Liver (tissue), 9 donors: ENCODE results near the gene KIF26B. TPM values are rescaled to one million over a fixed set of nuclear protein-coding genes. Genes with fewer than 3 reads are reported as not detected.

Experiments used
- DNase-seq: peaks from one replicate; pipeline ENCODE4 v3.0.0-alpha.2; 2017; ENCODE audit warnings: low spot score
- H3K27ac ChIP-seq, 2 donors: one replicate each; pipeline ENCODE4 v1.7.0; 2013; ENCODE audit warnings: inconsistent platforms in 2 of 2, low read length in 2 of 2, control low read depth in 1 of 2, low read depth in 1 of 2, mild to moderate bottlenecking in 1 of 2
- H3K27me3 ChIP-seq, 4 donors: one replicate each; pipeline versions ENCODE4 v1.6.1 to v1.7.0; 2013; ENCODE audit warnings: low read length in 3 of 4, inconsistent platforms in 1 of 4, mild to moderate bottlenecking in 1 of 4, moderate library complexity in 1 of 4; ENCODE audit not compliant: control insufficient read depth in 4 of 4, insufficient read depth in 4 of 4
- H3K36me3 ChIP-seq, 4 donors: one replicate each; pipeline versions ENCODE4 v1.6.1 to v1.7.0; 2013; ENCODE audit warnings: low read length in 3 of 4, mild to moderate bottlenecking in 3 of 4, low read depth in 1 of 4, moderate library complexity in 1 of 4; ENCODE audit not compliant: control insufficient read depth in 4 of 4, insufficient read depth in 3 of 4
- H3K4me1 ChIP-seq, 4 donors: one replicate each; pipeline versions ENCODE4 v1.6.1 to v1.7.0; 2013; ENCODE audit warnings: low read length in 3 of 4, mild to moderate bottlenecking in 3 of 4, moderate library complexity in 1 of 4; ENCODE audit not compliant: control insufficient read depth in 4 of 4, insufficient read depth in 4 of 4
- H3K4me3 ChIP-seq, 3 donors: one replicate each; pipeline versions ENCODE4 v1.6.1 to v1.7.0; 2013; ENCODE audit warnings: low read length in 3 of 3, control low read depth in 1 of 3, low read depth in 1 of 3, mild to moderate bottlenecking in 1 of 3
- H3K9ac ChIP-seq, 2 donors: one replicate each; pipeline ENCODE4 v1.7.0; 2013; ENCODE audit warnings: low read length in 2 of 2, mild to moderate bottlenecking in 2 of 2, moderate library complexity in 2 of 2, control low read depth in 1 of 2, low read depth in 1 of 2
- H3K9me3 ChIP-seq, 4 donors: one replicate each; pipeline versions ENCODE4 v1.6.1 to v1.7.0; 2013; ENCODE audit warnings: low read length in 3 of 4; ENCODE audit not compliant: control insufficient read depth in 4 of 4
- ATF3 ChIP-seq: IDR thresholded peaks from 2 replicates; pipeline ENCODE4 v1.6.1; 2016; ENCODE audit warnings: antibody characterized with exemption
- CTCF ChIP-seq: fragments of 150-350 bp; IDR thresholded peaks from 2 replicates; pipeline ENCODE4 v1.5.1; 2017; ENCODE audit warnings: improper control_type of control experiment, low read depth, low read length; ENCODE audit not compliant: missing input control
- EGR1 ChIP-seq, 2 donors: IDR thresholded peaks; 2 replicates each; pipeline ENCODE4 v1.6.1; 2016 to 2018; ENCODE audit warnings: antibody characterized with exemption in 2 of 2, low read depth in 2 of 2
- FOXA1 ChIP-seq: IDR thresholded peaks from 2 replicates; pipeline ENCODE4 v1.6.1; 2016; ENCODE audit warnings: antibody characterized with exemption
- FOXA2 ChIP-seq: IDR thresholded peaks from 2 replicates; pipeline ENCODE4 v1.6.1; 2016; ENCODE audit warnings: antibody characterized with exemption
- GABPA ChIP-seq, 2 donors: IDR thresholded peaks in 1 of 2; conservative IDR thresholded peaks in 1 of 2; 2 replicates each; pipeline ENCODE4 v1.6.1; 2016; ENCODE audit warnings: antibody characterized with exemption in 2 of 2, mild to moderate bottlenecking in 1 of 2, moderate library complexity in 1 of 2
- HNF4A ChIP-seq, 2 donors: conservative IDR thresholded peaks; 2 replicates each; pipeline ENCODE4 v1.6.1; 2016; ENCODE audit warnings: antibody characterized with exemption in 2 of 2, mild to moderate bottlenecking in 2 of 2
- HNF4G ChIP-seq: IDR thresholded peaks from 2 replicates; pipeline ENCODE4 v1.6.1; 2016; ENCODE audit warnings: antibody characterized with exemption
- JUND ChIP-seq, 2 donors: IDR thresholded peaks; 2 replicates each; pipeline ENCODE4 v1.6.1; 2016; ENCODE audit warnings: antibody characterized with exemption in 2 of 2
- MAX ChIP-seq: IDR thresholded peaks from 2 replicates; pipeline ENCODE4 v1.6.1; 2016; ENCODE audit warnings: antibody characterized with exemption
- NR2F2 ChIP-seq: IDR thresholded peaks from 2 replicates; pipeline ENCODE4 v1.6.1; 2016; ENCODE audit warnings: antibody characterized with exemption
- RAD21 ChIP-seq, 2 donors: IDR thresholded peaks; 2 replicates each; pipeline ENCODE4 v1.6.1; 2016; ENCODE audit warnings: antibody characterized with exemption in 2 of 2, mild to moderate bottlenecking in 2 of 2
- REST ChIP-seq: IDR thresholded peaks from 2 replicates; pipeline ENCODE4 v1.6.1; 2016; ENCODE audit warnings: antibody characterized with exemption, mild to moderate bottlenecking
- RXRA ChIP-seq, 2 donors: IDR thresholded peaks; 2 replicates each; pipeline ENCODE4 v1.6.1; 2017 to 2018; ENCODE audit warnings: antibody characterized with exemption in 2 of 2, mild to moderate bottlenecking in 1 of 2
- SP1 ChIP-seq: IDR thresholded peaks from 2 replicates; pipeline ENCODE4 v1.6.1; 2018; ENCODE audit warnings: antibody characterized with exemption, mild to moderate bottlenecking
- TAF1 ChIP-seq: conservative IDR thresholded peaks from 2 replicates; pipeline ENCODE4 v1.6.1; 2016; ENCODE audit warnings: antibody characterized with exemption, mild to moderate bottlenecking
- ZBTB33 ChIP-seq: IDR thresholded peaks from 2 replicates; pipeline ENCODE4 v1.6.1; 2016; ENCODE audit warnings: antibody characterized with exemption
- WGBS: extraction: QIAGEN DNeasy Blood & Tissue Kit; methylation state at CpG from one replicate; pipeline ENCODE4 v1.1.7; 2013; 5-methylcytosine and 5-hydroxymethylcytosine counted together
- polyA plus RNA-seq, 2 donors: library from polyadenylated mRNA; stranded (reverse) in 1 of 2; unstranded in 1 of 2; fragments of 200-250 nt in 1 of 2; fragments of >200 nt in 1 of 2; fragmentation: Nextera tagmentation in 1 of 2; extraction: Ambion mirVana in 1 of 2; gene quantifications; one replicate each; pipeline versions ENCODE4 v1.2.1 to v1.2.3, GENCODE V29; 2013 to 2015
- total RNA-seq, 2 donors: library from RNA; depleted of rRNA; stranded (reverse); fragments of >200 nt; gene quantifications; one replicate each; pipeline ENCODE4 v1.2.3, GENCODE V29; 2014
- donor health status: healthy.
- donor health status: healthy.
- donor health status: healthy.
- donor health status: healthy.
- donor health status: healthy.

Gene KIF26B
- total and polyA plus RNA-seq, 4 donors, result 0.10 to 1.7 (median 0.34) TPM

- Histone ChIP-seq H3K27ac (no peak overlapping the region), H3K4me3 (no peak overlapping the region), H3K36me3 (no peaks in the 10 kb centered on the region), H3K9me3 (no peaks in the 10 kb centered on the region), H3K27me3 (peaks cover 0 to 2% (median 0%) of the 10 kb centered on the region in 4 donors), H3K4me1 (no peaks in the 10 kb centered on the region), H3K9ac (no peak overlapping the region)
- TF ChIP-seq RAD21 (IDR thresholded peaks at IDR 0.05) (no peak), NR2F2 (no peak), EGR1 (IDR thresholded peaks at IDR 0.05; ENCODE audit: low read depth in 2 of 2) (no peak), HNF4A (conservative IDR thresholded peaks at IDR 0.05) (no peak), CTCF (no peak), FOXA1 (no peak), ZBTB33 (no peak), FOXA2 (no peak), REST (no peak), MAX (no peak), HNF4G (no peak), JUND (IDR thresholded peaks at IDR 0.05) (no peak), GABPA (IDR thresholded peaks at IDR 0.05 in 1 of 2, conservative IDR thresholded peaks at IDR 0.05 in 1 of 2) (no peak), RXRA (IDR thresholded peaks at IDR 0.05) (no peak), ATF3 (no peak), SP1 (no peak), TAF1 (no peak)
- WGBS, result 89% methylated on average over 4 of the region's 4 CpGs
- no peak for DNase-seq
Observed at GRCh38 chr1:245184779-245185178, 30.0 kb downstream of the KIF26B start.

GRCh38 chr1:245188403-245188802, 33.6 kb downstream of the KIF26B start:
- Histone ChIP-seq H3K9ac (no peak overlapping the region), H3K9me3 (no peaks in the 10 kb centered on the region), H3K27ac (no peak overlapping the region), H3K27me3 (peaks cover 0 to 2% (median 0%) of the 10 kb centered on the region in 4 donors), H3K4me1 (no peaks in the 10 kb centered on the region), H3K36me3 (no peaks in the 10 kb centered on the region), H3K4me3 (no peak overlapping the region)
- DNase-seq, result no peak
- TF ChIP-seq RXRA (IDR thresholded peaks at IDR 0.05) (no peak), GABPA (IDR thresholded peaks at IDR 0.05 in 1 of 2, conservative IDR thresholded peaks at IDR 0.05 in 1 of 2) (no peak), EGR1 (IDR thresholded peaks at IDR 0.05; ENCODE audit: low read depth in 2 of 2) (no peak), TAF1 (no peak)
- 79% methylated on average over 4 of the region's 4 CpGs for WGBS
